Measurements from ENCODE around the gene VSTM2B.
A peak's percentile ranks its signal among the peaks of the same experiment; 100 is the strongest.

Gene VSTM2B

GRCh38 chr19:29516358-29516725 is 9.5 kb upstream of the VSTM2B start:
- DNase-seq (ENCODE audit: low spot score): no peak

GRCh38 chr19:29516821-29517395 is 8.9 kb upstream of the VSTM2B start:
- DNase-seq (ENCODE audit: low spot score): no peak

- DNase-seq (ENCODE audit: low spot score): no peak
These were observed 8.4 kb upstream of the VSTM2B start for GRCh38 chr19:29517412-29517811.

GRCh38 chr19:29517946-29518345 is 7.8 kb upstream of the VSTM2B start:
- DNase-seq (ENCODE audit: low spot score): no peak

- DNase-seq (ENCODE audit: low spot score): no peak
These were observed 6.6 kb upstream of the VSTM2B start for GRCh38 chr19:29519146-29519545.

- DNase-seq (ENCODE audit: low spot score): no peak
These were observed 5.9 kb upstream of the VSTM2B start for GRCh38 chr19:29519931-29520330.

- DNase-seq (ENCODE audit: low spot score): no peak
These were observed 5.4 kb upstream of the VSTM2B start for GRCh38 chr19:29520390-29520789.

GRCh38 chr19:29521291-29522075 is 4.3 kb upstream of the VSTM2B start:
- no peak for DNase-seq (ENCODE audit: low spot score)

- DNase-seq (ENCODE audit: low spot score): no peak
These were observed 2.2 kb upstream of the VSTM2B start for GRCh38 chr19:29523568-29523967.

- no peak for DNase-seq (ENCODE audit: low spot score)
These were observed 1.4 kb upstream of the VSTM2B start for GRCh38 chr19:29524201-29524911.

GRCh38 chr19:29524912-29525831 is 622 bp upstream of the VSTM2B start:
- DNase-seq (ENCODE audit: low spot score): no peak

- no peak for DNase-seq (ENCODE audit: low spot score)
These were observed 1.1 kb downstream of the VSTM2B start for GRCh38 chr19:29526730-29527499.

GRCh38 chr19:29527500-29528328 is 1.9 kb downstream of the VSTM2B start:
- no peak for DNase-seq (ENCODE audit: low spot score)

- DNase-seq (ENCODE audit: low spot score): peak; percentile 93
These were observed 2.7 kb downstream of the VSTM2B start for GRCh38 chr19:29528350-29528945.

- DNase-seq (ENCODE audit: low spot score): no peak
These were observed 3.3 kb downstream of the VSTM2B start for GRCh38 chr19:29528946-29529645.

- DNase-seq (ENCODE audit: low spot score): no peak
These were observed 4.1 kb downstream of the VSTM2B start for GRCh38 chr19:29529646-29530539.

GRCh38 chr19:29530540-29531457 is 5.0 kb downstream of the VSTM2B start:
- no peak for DNase-seq (ENCODE audit: low spot score)
